Measurements from ENCODE around the gene KCNQ1OT1.

Gene KCNQ1OT1

DNA sequence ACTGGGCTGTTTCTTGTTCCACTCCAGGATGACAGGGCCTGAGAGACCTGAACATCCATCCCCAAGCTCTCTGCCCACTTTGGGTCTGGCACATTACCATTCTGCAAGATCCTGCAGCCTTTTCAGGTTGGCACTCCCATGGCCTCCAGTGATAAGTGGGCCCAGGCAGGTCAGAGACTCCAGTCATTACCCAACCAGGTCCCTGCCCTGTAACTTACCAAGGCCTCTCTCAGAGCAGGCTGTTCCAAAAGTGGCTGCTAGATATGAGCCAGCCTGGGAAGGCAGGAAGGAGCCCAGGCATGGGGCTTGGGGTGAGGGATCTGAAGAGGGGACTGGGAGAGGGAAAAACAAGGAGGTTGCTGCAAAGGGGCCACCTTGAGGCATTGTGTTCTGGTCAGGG lies 35.9 kb downstream of the KCNQ1OT1 start:
- TF ChIP-seq ZNF174 (tag by site-specific recombination; IDR thresholded peaks at IDR 0.05) = no peak
- no peak for TF ChIP-seq OVOL3 (tag by site-specific recombination; IDR thresholded peaks at IDR 0.05)
- TF ChIP-seq ZNF311 (tag by site-specific recombination; IDR thresholded peaks at IDR 0.05; ENCODE audit: borderline replicate concordance) = no peak
- no peak for TF ChIP-seq ZNF354C (tag by site-specific recombination; IDR thresholded peaks at IDR 0.05; ENCODE audit: borderline replicate concordance, low read depth)
- TF ChIP-seq ZNF768 (tag by site-specific recombination; IDR thresholded peaks at IDR 0.05) = no peak
- no peak for TF ChIP-seq KLF8 (tag by site-specific recombination; IDR thresholded peaks at IDR 0.05)
- TF ChIP-seq ZNF785 (tag by site-specific recombination; IDR thresholded peaks at IDR 0.05) = no peak
- no peak for TF ChIP-seq TCF7L2 (IDR thresholded peaks at IDR 0.05; ENCODE audit: borderline replicate concordance, low read depth, low read length)
- TF ChIP-seq ZFP69B (tag by site-specific recombination; IDR thresholded peaks at IDR 0.05) = no peak
- no peak for TF ChIP-seq ZNF626 (tag by site-specific recombination; IDR thresholded peaks at IDR 0.05)
- CTCF ChIA-PET = interaction anchor here (0.9 kb wide), 1 partner anchor 131 kb away, joined by 5 read pairs; no protein-coding TSS in a partner anchor
- peaks cover 0 to 48% of the 10 kb centered on the region in 2 experiments; a peak in 1 of 3 replicates for H3K36me3 ChIP-seq (ENCODE audit: control insufficient read depth in 2 of 2, insufficient read depth in 1 of 2, low read length in 2 of 2)
- no peaks in the 10 kb centered on the region for H3K4me1 ChIP-seq (ENCODE audit: control insufficient read depth, insufficient read depth, low read length)
- H3K27ac ChIP-seq (ENCODE audit: extremely low read depth, low read depth, low read length) = no peak overlapping the region
- H3K4me3 ChIP-seq (ENCODE audit: low read depth, low read length) = no peak overlapping the region
- no peaks in the 10 kb centered on the region for H3K9me3 ChIP-seq (ENCODE audit: control insufficient read depth, insufficient read depth, low read depth, low read length)
- POLR2A ChIA-PET = no interaction called here

- Histone ChIP-seq H3K4me1 (ENCODE audit: control insufficient read depth, insufficient read depth, low read length) (no peaks in the 10 kb centered on the region), H3K27ac (ENCODE audit: extremely low read depth, low read depth, low read length) (no peak overlapping the region), H3K9me3 (ENCODE audit: control insufficient read depth, insufficient read depth, low read depth, low read length) (no peaks in the 10 kb centered on the region), H3K4me3 (ENCODE audit: low read depth, low read length) (no peak overlapping the region), H3K36me3 (ENCODE audit: control insufficient read depth in 2 of 2, insufficient read depth in 1 of 2, low read length in 2 of 2) (peaks cover 0 to 44% of the 10 kb centered on the region in 2 experiments; a peak in 1 of 3 replicates)
- ChIA-PET CTCF (interaction anchor here (0.9 kb wide), 1 partner anchor 130 kb away, joined by 5 read pairs; no protein-coding TSS in a partner anchor), POLR2A (no interaction called here)
- TF ChIP-seq GLI2 (tag by site-specific recombination; IDR thresholded peaks at IDR 0.05; ENCODE audit: borderline replicate concordance, low read depth) (no peak), ZNF585B (tag by site-specific recombination; IDR thresholded peaks at IDR 0.05) (no peak), ZNF148 (tag by site-specific recombination; IDR thresholded peaks at IDR 0.05; ENCODE audit: borderline replicate concordance) (no peak), ZNF26 (tag by site-specific recombination; IDR thresholded peaks at IDR 0.05) (no peak), ZNF501 (tag by site-specific recombination; IDR thresholded peaks at IDR 0.05) (no peak), ZNF2 (tag by site-specific recombination; IDR thresholded peaks at IDR 0.05) (no peak), PRDM2 (tag by site-specific recombination; IDR thresholded peaks at IDR 0.05; ENCODE audit: borderline replicate concordance) (no peak), ZNF302 (tag by site-specific recombination; IDR thresholded peaks at IDR 0.05; ENCODE audit: low read depth) (no peak), ZNF341 (tag by site-specific recombination; IDR thresholded peaks at IDR 0.05; ENCODE audit: low read depth) (no peak), MZF1 (tag by site-specific recombination; IDR thresholded peaks at IDR 0.05; ENCODE audit: borderline replicate concordance) (no peak), ZNF777 (tag by site-specific recombination; IDR thresholded peaks at IDR 0.05; ENCODE audit: borderline replicate concordance) (no peak)
These were observed 36.3 kb downstream of the KCNQ1OT1 start for GRCh38 chr11:2663506-2663905.

All from HEK293 (cell line).